Measurements from ENCODE around the gene MALT1.

The MALT1 gene

GRCh38 chr18:58671632-58672564, 633 bp downstream of the MALT1 start:
- peak overlapping the region; percentile 97 for H3K4me3 ChIP-seq
- DNase-seq (ENCODE audit: low spot score): peak; percentile 80
- TF ChIP-seq CTCF (IDR thresholded peaks at IDR 0.05): no peak
- peak overlapping the region; percentile 91 to 96 for H3K27ac ChIP-seq

- TF ChIP-seq CTCF (IDR thresholded peaks at IDR 0.05): no peak
- Histone ChIP-seq H3K27ac (no peak overlapping the region), H3K4me3 (no peak overlapping the region)
- no peak for DNase-seq (ENCODE audit: low spot score)
Measured at GRCh38 chr18:58674159-58674558, 2.9 kb downstream of the MALT1 start.

GRCh38 chr18:58674863-58675472, 3.7 kb downstream of the MALT1 start:
- no peak for TF ChIP-seq CTCF (IDR thresholded peaks at IDR 0.05)
- DNase-seq (ENCODE audit: low spot score): no peak
- no peak overlapping the region for H3K4me3 ChIP-seq
- no peak overlapping the region for H3K27ac ChIP-seq

- Histone ChIP-seq H3K27ac (no peak overlapping the region), H3K4me3 (no peak overlapping the region)
- no peak for DNase-seq (ENCODE audit: low spot score)
- no peak for TF ChIP-seq CTCF (IDR thresholded peaks at IDR 0.05)
Measured at GRCh38 chr18:58676270-58676669, 5.0 kb downstream of the MALT1 start.

GRCh38 chr18:58682429-58683069, 11.3 kb downstream of the MALT1 start:
- no peak for TF ChIP-seq CTCF (IDR thresholded peaks at IDR 0.05)
- no peak overlapping the region for H3K27ac ChIP-seq
- H3K4me3 ChIP-seq: no peak overlapping the region
- DNase-seq (ENCODE audit: low spot score): no peak

- DNase-seq (ENCODE audit: low spot score): no peak
- Histone ChIP-seq H3K4me3 (no peak overlapping the region), H3K27ac (no peak overlapping the region)
- TF ChIP-seq CTCF (IDR thresholded peaks at IDR 0.05): no peak
Measured at GRCh38 chr18:58687871-58688308, 16.6 kb downstream of the MALT1 start.

All from coronary artery (tissue), 2 donors.